IgD-negative memory B cell (primary cell): ENCODE data around the gene LPAR1. TPM values are rescaled to one million over a fixed set of nuclear protein-coding genes. Genes with fewer than 3 reads are reported as not detected.

Experiments
- H3K27ac Mint-ChIP-seq, 3 donors: one replicate each; pipeline ENCODE4 v1.8.0; 2020 to 2022; ENCODE audit warnings: mild to moderate bottlenecking in 3 of 3, mixed read lengths in 3 of 3, moderate library complexity in 1 of 3
- H3K27me3 Mint-ChIP-seq: one replicate; pipeline ENCODE4 v1.8.0; 2021; ENCODE audit warnings: mixed read lengths
- H3K36me3 Mint-ChIP-seq: one replicate; pipeline ENCODE4 v1.8.0; 2020; ENCODE audit warnings: mild to moderate bottlenecking, mixed read lengths
- H3K4me1 Mint-ChIP-seq, 3 donors: one replicate each; pipeline ENCODE4 v1.8.0; 2020 to 2022; ENCODE audit warnings: mixed read lengths in 3 of 3, mild to moderate bottlenecking in 1 of 3
- H3K4me3 Mint-ChIP-seq, 4 donors: one replicate each; pipeline ENCODE4 v1.8.0; 2020 to 2022; ENCODE audit warnings: mild to moderate bottlenecking in 4 of 4, mixed read lengths in 4 of 4, moderate library complexity in 3 of 4
- H3K9me3 Mint-ChIP-seq, 3 donors: one replicate each; pipeline ENCODE4 v1.8.0; 2020 to 2021; ENCODE audit warnings: mixed read lengths in 3 of 3, mild to moderate bottlenecking in 1 of 3
- polyA plus RNA-seq: library from polyadenylated mRNA; unstranded; fragments of 300-500 nt; fragmentation: Illumina TruSeq; gene quantifications from one replicate; pipeline ENCODE4 v1.2.3, GENCODE V29; 2021

The LPAR1 gene
- polyA plus RNA-seq, 1 donor from 2014 or later = not detected

DNA sequence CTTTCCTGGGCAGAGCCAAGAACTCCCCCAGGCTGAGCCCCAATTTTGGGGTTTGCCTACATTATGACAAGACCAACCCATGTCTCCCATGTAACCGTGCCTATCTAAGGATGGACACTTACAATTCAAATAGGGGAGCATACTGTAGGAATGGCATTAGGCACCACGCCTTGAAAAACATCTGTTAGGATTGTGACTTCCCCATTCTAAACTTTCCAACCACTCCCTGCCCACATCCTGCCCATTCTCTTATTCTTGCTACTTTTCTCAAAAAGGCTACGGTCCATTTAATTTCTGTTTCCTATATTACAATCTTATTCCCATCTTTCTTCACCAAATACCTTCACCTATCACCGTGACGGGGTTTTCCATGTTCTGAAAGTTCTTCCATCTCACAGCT lies 99.2 kb downstream of the LPAR1 start:
- H3K9me3 Mint-ChIP-seq = peaks cover 0 to 8% (median 4%) of the 10 kb centered on the region in 3 donors
- peaks cover 0 to 1% (median 0%) of the 10 kb centered on the region in 3 donors for H3K4me1 Mint-ChIP-seq
- H3K36me3 Mint-ChIP-seq = no peaks in the 10 kb centered on the region
- H3K4me3 Mint-ChIP-seq = no peak overlapping the region
- H3K27ac Mint-ChIP-seq = no peak overlapping the region
- no peaks in the 10 kb centered on the region for H3K27me3 Mint-ChIP-seq

- H3K36me3 Mint-ChIP-seq = no peaks in the 10 kb centered on the region
- no peak overlapping the region for H3K27ac Mint-ChIP-seq
- H3K9me3 Mint-ChIP-seq = peaks cover 0 to 8% (median 4%) of the 10 kb centered on the region in 3 donors
- H3K4me3 Mint-ChIP-seq = no peak overlapping the region
- no peaks in the 10 kb centered on the region for H3K27me3 Mint-ChIP-seq
- H3K4me1 Mint-ChIP-seq = peaks cover 0 to 1% (median 0%) of the 10 kb centered on the region in 3 donors
These were observed 100.0 kb downstream of the LPAR1 start for GRCh38 chr9:110938242-110938641.

GRCh38 chr9:110936719-110937452 lies 101.4 kb downstream of the LPAR1 start:
- no peaks in the 10 kb centered on the region for H3K27me3 Mint-ChIP-seq
- no peaks in the 10 kb centered on the region for H3K36me3 Mint-ChIP-seq
- peaks cover 0 to 3% (median 0%) of the 10 kb centered on the region in 3 donors for H3K4me1 Mint-ChIP-seq
- no peak overlapping the region for H3K27ac Mint-ChIP-seq
- peaks cover 0 to 6% (median 4%) of the 10 kb centered on the region in 3 donors for H3K9me3 Mint-ChIP-seq
- no peak overlapping the region for H3K4me3 Mint-ChIP-seq

- Mint-ChIP-seq H3K36me3 (no peaks in the 10 kb centered on the region), H3K27me3 (no peaks in the 10 kb centered on the region), H3K27ac (no peak overlapping the region), H3K4me3 (no peak overlapping the region), H3K9me3 (peaks cover 0 to 6% (median 4%) of the 10 kb centered on the region in 3 donors), H3K4me1 (peaks cover 0 to 3% (median 0%) of the 10 kb centered on the region in 3 donors)
These were observed 102.0 kb downstream of the LPAR1 start for GRCh38 chr9:110936237-110936636.

DNA sequence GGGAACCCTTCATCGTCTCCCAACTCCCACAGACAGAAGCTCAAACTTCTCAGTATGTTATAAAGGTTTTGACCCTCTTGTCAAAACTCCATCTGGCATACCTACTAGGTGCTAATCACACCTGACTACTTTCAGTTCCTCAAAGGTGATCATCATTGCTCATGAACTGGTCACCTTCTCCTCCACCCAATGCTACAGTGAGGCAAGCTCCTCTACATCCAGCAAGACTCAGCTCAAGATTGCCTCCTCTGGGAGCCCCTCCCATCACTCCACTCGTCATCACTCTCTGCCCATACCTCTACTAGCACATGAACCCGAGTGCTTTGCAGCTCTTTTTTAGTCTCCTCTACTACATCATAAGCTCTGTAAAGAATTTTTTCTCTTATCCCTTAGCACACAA lies 102.4 kb downstream of the LPAR1 start:
- peaks cover 0 to 3% (median 0%) of the 10 kb centered on the region in 3 donors for H3K4me1 Mint-ChIP-seq
- no peaks in the 10 kb centered on the region for H3K27me3 Mint-ChIP-seq
- no peak overlapping the region for H3K4me3 Mint-ChIP-seq
- H3K27ac Mint-ChIP-seq = no peak overlapping the region
- peaks cover 0 to 6% (median 4%) of the 10 kb centered on the region in 3 donors for H3K9me3 Mint-ChIP-seq
- no peaks in the 10 kb centered on the region for H3K36me3 Mint-ChIP-seq

DNA sequence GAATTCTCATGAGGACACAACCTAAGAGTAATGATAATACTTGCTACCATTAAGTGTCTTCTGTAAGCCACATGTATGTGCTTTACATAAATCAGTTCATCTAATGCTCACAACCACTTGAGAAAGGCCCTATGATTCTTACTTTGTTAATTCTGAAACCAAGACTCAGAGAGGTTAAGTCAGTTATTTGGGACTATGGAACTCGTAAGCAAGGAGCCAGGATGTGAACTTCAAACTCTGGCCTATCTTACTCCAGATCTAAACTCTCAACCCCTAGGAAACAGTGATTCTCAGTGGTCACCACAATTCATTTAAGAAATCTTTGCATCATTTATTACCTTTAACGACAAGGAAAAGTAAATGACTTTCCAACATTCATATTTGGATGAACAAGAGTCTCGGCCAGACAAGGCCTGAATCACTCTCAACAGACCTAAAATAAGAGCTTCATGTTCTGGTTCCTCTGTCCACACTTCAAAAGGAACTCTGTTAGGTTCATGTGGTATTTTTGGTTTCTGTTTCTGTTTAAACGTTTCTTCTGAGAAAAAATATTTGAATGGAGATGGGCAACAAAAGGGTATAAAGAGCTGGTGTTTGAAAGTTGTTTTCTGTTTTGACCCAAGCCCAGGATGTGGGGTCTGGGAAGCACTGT lies 104.8 kb downstream of the LPAR1 start:
- Mint-ChIP-seq H3K36me3 (no peaks in the 10 kb centered on the region), H3K27me3 (no peaks in the 10 kb centered on the region), H3K27ac (no peak overlapping the region), H3K4me3 (no peak overlapping the region), H3K4me1 (peaks cover 0 to 3% (median 0%) of the 10 kb centered on the region in 3 donors), H3K9me3 (peaks cover under 1 to 5% (median 4%) of the 10 kb centered on the region in 3 donors)

DNA sequence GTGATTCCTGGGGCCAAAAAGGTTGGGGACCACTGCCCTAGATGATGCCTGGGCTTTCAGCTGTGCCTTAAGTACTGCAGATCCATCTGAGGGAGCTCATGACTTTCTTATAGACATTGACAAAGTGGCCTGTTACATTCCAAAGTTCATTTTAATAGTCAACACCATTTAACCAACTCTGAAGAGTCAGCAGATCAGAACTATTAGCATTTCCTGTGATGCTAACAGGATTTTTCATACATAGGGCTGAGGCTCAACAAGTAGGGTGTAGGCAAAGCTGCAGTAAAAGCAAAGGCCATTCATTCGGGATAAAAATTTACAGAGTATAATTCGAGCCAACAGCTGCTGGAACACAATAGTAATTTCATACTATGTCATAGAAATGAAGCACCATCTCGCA lies 105.4 kb downstream of the LPAR1 start:
- H3K4me3 Mint-ChIP-seq = no peak overlapping the region
- no peaks in the 10 kb centered on the region for H3K27me3 Mint-ChIP-seq

DNA sequence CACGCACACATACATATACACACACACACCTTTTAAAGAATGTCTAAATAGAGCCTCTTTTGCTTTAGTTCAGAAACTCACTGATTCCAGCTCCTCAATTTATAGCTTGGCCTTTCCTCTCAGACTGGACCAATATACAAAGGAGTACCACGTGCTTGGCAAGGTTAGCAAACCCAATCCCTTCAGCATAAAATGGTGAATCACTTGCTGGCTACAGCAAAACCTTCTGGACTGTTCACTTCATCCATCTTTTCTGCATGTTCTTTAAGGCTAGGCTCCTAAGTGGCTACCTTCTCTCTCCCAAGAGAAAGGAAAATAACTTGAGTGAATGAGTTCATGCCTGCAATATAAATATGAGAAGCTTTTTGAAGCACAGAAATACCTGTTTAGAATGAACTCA lies 109.7 kb downstream of the LPAR1 start:
- no peaks in the 10 kb centered on the region for H3K36me3 Mint-ChIP-seq
- H3K27me3 Mint-ChIP-seq = no peaks in the 10 kb centered on the region
- H3K4me1 Mint-ChIP-seq = peaks cover 0 to 1% (median 0%) of the 10 kb centered on the region in 3 donors
- no peak overlapping the region for H3K27ac Mint-ChIP-seq
- no peak overlapping the region for H3K4me3 Mint-ChIP-seq
- H3K9me3 Mint-ChIP-seq = peaks cover 0 to 4% (median 1%) of the 10 kb centered on the region in 3 donors

More for the DNA sequence above, 105.4 kb downstream of the LPAR1 start:
- Mint-ChIP-seq H3K4me1 (peaks cover 0 to 3% (median 0%) of the 10 kb centered on the region in 3 donors), H3K36me3 (no peaks in the 10 kb centered on the region), H3K9me3 (peaks cover 1 to 4% (median 3%) of the 10 kb centered on the region in 3 donors), H3K27ac (no peak overlapping the region)

DNA sequence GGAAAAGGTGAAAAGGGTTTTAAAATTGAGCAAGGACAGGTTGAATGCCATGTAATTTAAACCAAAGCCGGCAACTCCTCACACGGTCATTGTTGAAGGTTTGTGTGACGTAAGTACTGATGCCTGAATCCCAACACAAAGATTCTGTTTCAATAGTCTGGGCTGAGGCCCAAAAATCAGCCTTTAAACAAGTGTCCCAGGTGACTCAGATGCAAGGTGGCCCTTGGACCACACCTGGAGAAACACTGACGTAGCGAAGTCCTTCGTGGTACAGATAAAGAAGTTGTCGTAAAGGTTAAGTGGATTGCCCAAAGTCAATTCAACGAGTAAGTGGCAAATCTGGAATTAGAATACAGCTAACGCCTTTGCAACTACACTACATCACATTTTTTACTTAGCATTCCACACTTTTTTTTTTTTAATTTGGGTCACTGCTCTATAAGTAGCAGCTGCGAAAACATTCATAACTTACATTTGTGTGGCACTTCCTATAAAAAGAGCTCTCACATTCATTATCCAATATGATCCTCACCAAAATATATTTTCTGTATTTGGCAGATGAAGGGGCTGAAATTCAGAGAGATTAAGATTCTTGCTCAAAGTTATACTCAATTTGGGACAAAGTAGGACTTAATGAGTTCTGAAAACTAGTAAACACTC lies 111.3 kb downstream of the LPAR1 start:
- Mint-ChIP-seq H3K4me3 (no peak overlapping the region), H3K9me3 (peaks cover 0 to 4% (median 1%) of the 10 kb centered on the region in 3 donors), H3K27ac (no peak overlapping the region), H3K4me1 (no peaks in the 10 kb centered on the region), H3K27me3 (no peaks in the 10 kb centered on the region), H3K36me3 (no peaks in the 10 kb centered on the region)

DNA sequence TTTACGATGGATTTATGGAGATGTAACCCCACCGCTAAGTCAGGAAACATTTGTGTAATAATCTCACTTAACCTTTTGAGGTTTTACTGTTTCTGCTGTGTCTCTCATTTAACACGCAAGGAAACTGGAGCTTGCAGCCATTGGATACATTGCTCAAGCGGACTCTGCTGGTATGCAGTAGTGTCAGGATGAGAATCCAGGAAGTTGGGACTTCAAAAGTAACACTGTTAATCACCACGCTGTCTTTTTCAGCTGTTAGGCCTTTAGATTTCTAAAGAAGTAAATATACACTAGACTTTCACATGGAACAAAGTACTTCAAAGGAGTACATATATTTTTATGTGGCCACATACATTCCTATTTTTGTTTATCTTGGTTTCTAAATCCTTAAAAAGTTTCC lies 114.7 kb downstream of the LPAR1 start:
- peaks cover 1 to 4% (median 4%) of the 10 kb centered on the region in 3 donors for H3K9me3 Mint-ChIP-seq
- no peak overlapping the region for H3K4me3 Mint-ChIP-seq
- no peak overlapping the region for H3K27ac Mint-ChIP-seq
- no peaks in the 10 kb centered on the region for H3K27me3 Mint-ChIP-seq
- H3K4me1 Mint-ChIP-seq = no peaks in the 10 kb centered on the region
- H3K36me3 Mint-ChIP-seq = no peaks in the 10 kb centered on the region

GRCh38 chr9:110922145-110922544 lies 116.1 kb downstream of the LPAR1 start:
- no peak overlapping the region for H3K27ac Mint-ChIP-seq
- H3K36me3 Mint-ChIP-seq = no peaks in the 10 kb centered on the region
- no peaks in the 10 kb centered on the region for H3K4me1 Mint-ChIP-seq
- H3K4me3 Mint-ChIP-seq = no peak overlapping the region
- peaks cover 0 to 4% (median 4%) of the 10 kb centered on the region in 3 donors for H3K9me3 Mint-ChIP-seq
- H3K27me3 Mint-ChIP-seq = no peaks in the 10 kb centered on the region

GRCh38 chr9:110921705-110922104 lies 116.6 kb downstream of the LPAR1 start:
- no peak overlapping the region for H3K4me3 Mint-ChIP-seq
- no peaks in the 10 kb centered on the region for H3K4me1 Mint-ChIP-seq
- H3K27ac Mint-ChIP-seq = no peak overlapping the region
- H3K36me3 Mint-ChIP-seq = no peaks in the 10 kb centered on the region
- H3K9me3 Mint-ChIP-seq = peaks cover 0 to 4% (median 4%) of the 10 kb centered on the region in 3 donors
- no peaks in the 10 kb centered on the region for H3K27me3 Mint-ChIP-seq

GRCh38 chr9:110919609-110920008 lies 118.7 kb downstream of the LPAR1 start:
- H3K36me3 Mint-ChIP-seq = no peaks in the 10 kb centered on the region
- H3K9me3 Mint-ChIP-seq = peaks cover 0 to 6% (median 2%) of the 10 kb centered on the region in 3 donors
- H3K4me3 Mint-ChIP-seq = no peak overlapping the region
- H3K27me3 Mint-ChIP-seq = no peaks in the 10 kb centered on the region
- H3K4me1 Mint-ChIP-seq = no peaks in the 10 kb centered on the region
- H3K27ac Mint-ChIP-seq = no peak overlapping the region

- H3K4me1 Mint-ChIP-seq = no peaks in the 10 kb centered on the region
- no peaks in the 10 kb centered on the region for H3K27me3 Mint-ChIP-seq
These were observed 119.2 kb downstream of the LPAR1 start for GRCh38 chr9:110919050-110919435.

More at GRCh38 chr9:110919050-110919435, 119.2 kb downstream of the LPAR1 start:
- no peaks in the 10 kb centered on the region for H3K36me3 Mint-ChIP-seq
- H3K9me3 Mint-ChIP-seq = peaks cover 0 to 12% (median 2%) of the 10 kb centered on the region in 3 donors
- H3K27ac Mint-ChIP-seq = no peak overlapping the region
- no peak overlapping the region for H3K4me3 Mint-ChIP-seq
